IMR-90 (cell line): ENCODE data around the gene TGFBRAP1. TPM values are rescaled to one million over a fixed set of nuclear protein-coding genes. Genes with fewer than 3 reads are reported as not detected.

Experiments
- ATAC-seq: fragments of 200-7000 bp; cut with Tn5 transposase; 2 replicates; pipeline ENCODE4 v1.9.1; 2020; ENCODE audit warnings: low read depth, mild to moderate bottlenecking, moderate library complexity
- BruUV-seq: library from RNA; stranded (reverse); fragments of 400-500 nt; replicated peaks from 2 replicates; lab custom pipeline; 2021; lab: Mats Ljungman, UMichigan
- CTCF ChIA-PET: fragments of 300-600 bp; formaldehyde crosslinking; extraction: SDS; loops from one replicate; lab custom pipeline; 2021; ENCODE audit warnings: antibody characterized with exemption; lab: Yijun Ruan, JAX
- POLR2A ChIA-PET: fragments of 300-600 bp; sonication (Branson Sonifier 250); formaldehyde crosslinking; loops from one replicate; lab custom pipeline; 2022; ENCODE audit warnings: antibody characterized with exemption; ENCODE audit not compliant: unreplicated experiment; lab: Charles Lee
- DNase-seq: peaks from one replicate; pipeline ENCODE4 v3.0.0; 2013
- H2AFZ ChIP-seq: replicated peaks from 2 replicates; pipeline ENCODE3; 2013; ENCODE audit warnings: low read length, mild to moderate bottlenecking; ENCODE audit not compliant: poor library complexity
- H2AK5ac ChIP-seq: 2 replicates; pipeline ENCODE4 v1.6.1; 2013; ENCODE audit warnings: low read depth, low read length, inconsistent platforms
- H2AK9ac ChIP-seq: replicated peaks from 2 replicates; pipeline ENCODE3; 2013; ENCODE audit warnings: mild to moderate bottlenecking, low read depth, low read length, moderate library complexity; ENCODE audit not compliant: poor library complexity
- H2BK120ac ChIP-seq: 2 replicates; pipeline ENCODE4 v1.6.1; 2013; ENCODE audit warnings: low read depth, low read length, inconsistent platforms
- H2BK15ac ChIP-seq: 3 replicates; pipeline ENCODE4 v1.6.1; 2013; ENCODE audit warnings: low read depth, low read length, inconsistent platforms
- H2BK20ac ChIP-seq: 2 replicates; pipeline ENCODE4 v1.6.1; 2013; ENCODE audit warnings: low read depth, mild to moderate bottlenecking, inconsistent platforms, low read length, moderate library complexity
- H2BK5ac ChIP-seq: 2 replicates; pipeline ENCODE4 v1.6.1; 2013; ENCODE audit warnings: mild to moderate bottlenecking, low read depth, low read length, inconsistent platforms; ENCODE audit not compliant: poor library complexity, severe bottlenecking
- H3K14ac ChIP-seq: replicated peaks from 2 replicates; pipeline ENCODE4 v1.6.1; 2013; ENCODE audit warnings: low read depth, low read length, inconsistent platforms
- H3K18ac ChIP-seq: 2 replicates; pipeline ENCODE4 v1.6.1; 2013; ENCODE audit warnings: low read depth, low read length, control low read depth
- H3K23ac ChIP-seq: 2 replicates; pipeline ENCODE4 v1.6.1; 2013; ENCODE audit warnings: low read depth, low read length, inconsistent platforms
- H3K27ac ChIP-seq: 2 replicates; pipeline ENCODE4 v1.5.1; 2013; ENCODE audit warnings: mild to moderate bottlenecking, control low read depth, low read length; ENCODE audit not compliant: insufficient read depth
- H3K27me3 ChIP-seq: 2 replicates; pipeline ENCODE4 v1.6.1; 2013; ENCODE audit warnings: low read length; ENCODE audit not compliant: control insufficient read depth, insufficient read depth
- H3K36me3 ChIP-seq: 2 replicates; pipeline ENCODE4 v1.6.1; 2013; ENCODE audit warnings: low read length, mixed read lengths; ENCODE audit not compliant: control insufficient read depth, insufficient read depth
- H3K4ac ChIP-seq: 2 replicates; pipeline ENCODE4 v1.6.1; 2013; ENCODE audit warnings: low read depth, low read length, inconsistent platforms
- H3K4me1 ChIP-seq: 2 replicates; pipeline ENCODE4 v1.6.1; 2013; ENCODE audit warnings: low read length, mixed read lengths; ENCODE audit not compliant: control insufficient read depth, insufficient read depth
- H3K4me2 ChIP-seq: 2 replicates; pipeline ENCODE4 v1.6.1; 2013; ENCODE audit warnings: low read depth, mild to moderate bottlenecking, control low read depth, low read length, moderate library complexity
- H3K4me3 ChIP-seq: 2 replicates; pipeline ENCODE4 v1.5.1; 2013; ENCODE audit warnings: low read depth, mild to moderate bottlenecking, control low read depth, low read length, moderate library complexity; ENCODE audit not compliant: insufficient read depth
- H3K56ac ChIP-seq: 2 replicates; pipeline ENCODE4 v1.6.1; 2013; ENCODE audit warnings: low read length, inconsistent platforms; ENCODE audit not compliant: insufficient read depth; ENCODE audit errors: extremely low read depth
- H3K79me1 ChIP-seq, 2 experiments: 2 replicates each; pipeline ENCODE4 v1.6.1; 2013; ENCODE audit warnings: low read length in 2 of 2, inconsistent platforms in 1 of 2, low read depth in 1 of 2
- H3K9ac ChIP-seq: 2 replicates; pipeline ENCODE4 v1.6.1; 2013; ENCODE audit warnings: low read depth, low read length, control low read depth
- H3K9me1 ChIP-seq: 2 replicates; pipeline ENCODE4 v1.6.1; 2013; ENCODE audit warnings: low read length, inconsistent platforms; ENCODE audit not compliant: insufficient read depth
- H3K9me3 ChIP-seq: 2 replicates; pipeline ENCODE4 v1.6.1; 2013; ENCODE audit warnings: low read length; ENCODE audit not compliant: control insufficient read depth, insufficient read depth
- H4K20me1 ChIP-seq: 2 replicates; pipeline ENCODE4 v1.6.1; 2013; ENCODE audit warnings: low read length, inconsistent platforms; ENCODE audit not compliant: insufficient read depth
- H4K5ac ChIP-seq: 2 replicates; pipeline ENCODE4 v1.6.1; 2013; ENCODE audit warnings: mild to moderate bottlenecking, low read depth, low read length, control low read depth
- H4K8ac ChIP-seq, 2 experiments: 2 replicates each; pipeline ENCODE4 v1.6.1; 2013; ENCODE audit warnings: low read depth in 2 of 2, low read length in 2 of 2, control low read depth in 1 of 2, inconsistent platforms in 1 of 2
- H4K91ac ChIP-seq: 2 replicates; pipeline ENCODE4 v1.6.1; 2013; ENCODE audit warnings: low read depth, low read length, inconsistent platforms; ENCODE audit not compliant: insufficient read depth
- CEBPB ChIP-seq: IDR thresholded peaks from 2 replicates; pipeline ENCODE4 v1.6.1; 2012; ENCODE audit warnings: low read depth, low read length, improper control_type of control experiment
- MAZ ChIP-seq: IDR thresholded peaks from 2 replicates; pipeline ENCODE4 v1.6.1; 2012; ENCODE audit warnings: low read depth, mild to moderate bottlenecking, low read length, improper control_type of control experiment, moderate library complexity, borderline replicate concordance
- USF2 ChIP-seq: fragments of 150-350 bp; IDR thresholded peaks from 2 replicates; pipeline ENCODE4 v1.6.1; 2017; ENCODE audit warnings: mild to moderate bottlenecking, antibody characterized with exemption, low read length, low read depth
- WGBS, 2 experiments: methylation state at CpG; one replicate each; pipeline versions ENCODE4 v1.1.5 to v1.1.7; 2013; ENCODE audit warnings: missing lambda C conversion rate in 2 of 2; ENCODE audit not compliant: insufficient read length in 1 of 2; ENCODE audit errors: extremely low coverage in 2 of 2; 5-methylcytosine and 5-hydroxymethylcytosine counted together
- dilution Hi-C: fragments of 300-500 bp; cut with HindIII; formaldehyde crosslinking; loops from one replicate; pipeline ENCODE4 v1.14.3; 2018; ENCODE audit warnings: low sequenced_read_pairs; ENCODE audit not compliant: unreplicated experiment
- in situ Hi-C: fragments of 300-500 bp; cut with MboI; formaldehyde crosslinking; loops from 3 replicates; pipeline ENCODE4 v1.14.3; 2019; ENCODE audit warnings: low sequenced_read_pairs, inconsistent platforms, mixed read lengths
- intact Hi-C: fragments of 100-400 bp; cut with micrococcal nuclease; formaldehyde crosslinking; loops from 2 replicates; pipeline ENCODE4 v1.10.0; 2022
- polyA plus RNA-seq, 3 experiments: library from polyadenylated mRNA; depleted of rRNA; stranded (reverse); fragments of >200 nt; gene quantifications; 2 replicates each; pipeline ENCODE4 v1.2.3, GENCODE V29; 2012; ENCODE audit warnings: low replicate concordance in 1 of 3
- total RNA-seq: library from RNA; depleted of rRNA; stranded (reverse); fragments of >200 nt; gene quantifications from 2 replicates; pipeline ENCODE4 v1.2.3, GENCODE V29; 2012

The TGFBRAP1 gene
- total and polyA plus RNA-seq, 2 of the 4 experiments (the other 2 are of a cell fraction): 7.2 to 10.4 TPM

GRCh38 chr2:105283532-105283931 lies 46.0 kb downstream of the TGFBRAP1 start:
- dilution Hi-C loops: no loop called here
- WGBS, 2 experiments: no CpG with 5 or more reads among the region's 4 CpGs
- Histone ChIP-seq H2BK15ac (no peak overlapping the region), H2AK9ac (no peak overlapping the region), H3K56ac (no peak overlapping the region), H3K18ac (no peak overlapping the region), H4K5ac (no peak overlapping the region), H4K20me1 (no peaks in the 10 kb centered on the region; the same call in 1 of the 2 replicates), H3K4ac (no peak overlapping the region), H3K9ac (no peak overlapping the region), H2BK120ac (no peak overlapping the region), H2AFZ (no peak overlapping the region), H3K14ac (no peak overlapping the region), H3K4me2 (no peak overlapping the region), H2BK20ac (no peak overlapping the region), H2BK5ac (no peak overlapping the region), H3K4me3 (no peak overlapping the region), H3K23ac (no peak overlapping the region), H4K91ac (no peak overlapping the region), H4K8ac (no peak overlapping the region), H3K4me1 (no peaks in the 10 kb centered on the region), H3K79me1 (peaks cover 0 to 3% of the 10 kb centered on the region in 2 experiments; a peak in 2 of 4 replicates), H3K36me3 (peaks cover 27% of the 10 kb centered on the region), H3K27me3 (no peaks in the 10 kb centered on the region), H3K9me3 (no peaks in the 10 kb centered on the region), H3K9me1 (peaks cover 12% of the 10 kb centered on the region; the same call in 1 of the 2 replicates), H3K27ac (no peak overlapping the region), H2AK5ac (no peak overlapping the region)
- ATAC-seq (no peak), DNase-seq (no peak)
- in situ Hi-C loops: no loop called here
- ChIA-PET POLR2A (no interaction called here), CTCF (no interaction called here)
- BruUV-seq: no TSS peak
- TF ChIP-seq CEBPB: no peak
- no peak for TF ChIP-seq MAZ
- TF ChIP-seq USF2: no peak
- intact Hi-C loops: no loop called here
